Liver (tissue), 9 donors: ENCODE results near the gene HOXB9. TPM values are rescaled to one million over a fixed set of nuclear protein-coding genes. Genes with fewer than 3 reads are reported as not detected.

Source experiments
- DNase-seq: peaks from one replicate; pipeline ENCODE4 v3.0.0-alpha.2; 2017; ENCODE audit warnings: low spot score
- H3K27ac ChIP-seq, 2 donors: one replicate each; pipeline ENCODE4 v1.7.0; 2013; ENCODE audit warnings: inconsistent platforms in 2 of 2, low read length in 2 of 2, control low read depth in 1 of 2, low read depth in 1 of 2, mild to moderate bottlenecking in 1 of 2
- H3K27me3 ChIP-seq, 4 donors: one replicate each; pipeline versions ENCODE4 v1.6.1 to v1.7.0; 2013; ENCODE audit warnings: low read length in 3 of 4, inconsistent platforms in 1 of 4, mild to moderate bottlenecking in 1 of 4, moderate library complexity in 1 of 4; ENCODE audit not compliant: control insufficient read depth in 4 of 4, insufficient read depth in 4 of 4
- H3K36me3 ChIP-seq, 4 donors: one replicate each; pipeline versions ENCODE4 v1.6.1 to v1.7.0; 2013; ENCODE audit warnings: low read length in 3 of 4, mild to moderate bottlenecking in 3 of 4, low read depth in 1 of 4, moderate library complexity in 1 of 4; ENCODE audit not compliant: control insufficient read depth in 4 of 4, insufficient read depth in 3 of 4
- H3K4me1 ChIP-seq, 4 donors: one replicate each; pipeline versions ENCODE4 v1.6.1 to v1.7.0; 2013; ENCODE audit warnings: low read length in 3 of 4, mild to moderate bottlenecking in 3 of 4, moderate library complexity in 1 of 4; ENCODE audit not compliant: control insufficient read depth in 4 of 4, insufficient read depth in 4 of 4
- H3K4me3 ChIP-seq, 3 donors: one replicate each; pipeline versions ENCODE4 v1.6.1 to v1.7.0; 2013; ENCODE audit warnings: low read length in 3 of 3, control low read depth in 1 of 3, low read depth in 1 of 3, mild to moderate bottlenecking in 1 of 3
- H3K9ac ChIP-seq, 2 donors: one replicate each; pipeline ENCODE4 v1.7.0; 2013; ENCODE audit warnings: low read length in 2 of 2, mild to moderate bottlenecking in 2 of 2, moderate library complexity in 2 of 2, control low read depth in 1 of 2, low read depth in 1 of 2
- H3K9me3 ChIP-seq, 4 donors: one replicate each; pipeline versions ENCODE4 v1.6.1 to v1.7.0; 2013; ENCODE audit warnings: low read length in 3 of 4; ENCODE audit not compliant: control insufficient read depth in 4 of 4
- ATF3 ChIP-seq: IDR thresholded peaks from 2 replicates; pipeline ENCODE4 v1.6.1; 2016; ENCODE audit warnings: antibody characterized with exemption
- CTCF ChIP-seq: fragments of 150-350 bp; IDR thresholded peaks from 2 replicates; pipeline ENCODE4 v1.5.1; 2017; ENCODE audit warnings: improper control_type of control experiment, low read depth, low read length; ENCODE audit not compliant: missing input control
- EGR1 ChIP-seq, 2 donors: IDR thresholded peaks; 2 replicates each; pipeline ENCODE4 v1.6.1; 2016 to 2018; ENCODE audit warnings: antibody characterized with exemption in 2 of 2, low read depth in 2 of 2
- FOXA1 ChIP-seq: IDR thresholded peaks from 2 replicates; pipeline ENCODE4 v1.6.1; 2016; ENCODE audit warnings: antibody characterized with exemption
- FOXA2 ChIP-seq: IDR thresholded peaks from 2 replicates; pipeline ENCODE4 v1.6.1; 2016; ENCODE audit warnings: antibody characterized with exemption
- GABPA ChIP-seq, 2 donors: IDR thresholded peaks in 1 of 2; conservative IDR thresholded peaks in 1 of 2; 2 replicates each; pipeline ENCODE4 v1.6.1; 2016; ENCODE audit warnings: antibody characterized with exemption in 2 of 2, mild to moderate bottlenecking in 1 of 2, moderate library complexity in 1 of 2
- HNF4A ChIP-seq, 2 donors: conservative IDR thresholded peaks; 2 replicates each; pipeline ENCODE4 v1.6.1; 2016; ENCODE audit warnings: antibody characterized with exemption in 2 of 2, mild to moderate bottlenecking in 2 of 2
- HNF4G ChIP-seq: IDR thresholded peaks from 2 replicates; pipeline ENCODE4 v1.6.1; 2016; ENCODE audit warnings: antibody characterized with exemption
- JUND ChIP-seq, 2 donors: IDR thresholded peaks; 2 replicates each; pipeline ENCODE4 v1.6.1; 2016; ENCODE audit warnings: antibody characterized with exemption in 2 of 2
- MAX ChIP-seq: IDR thresholded peaks from 2 replicates; pipeline ENCODE4 v1.6.1; 2016; ENCODE audit warnings: antibody characterized with exemption
- NR2F2 ChIP-seq: IDR thresholded peaks from 2 replicates; pipeline ENCODE4 v1.6.1; 2016; ENCODE audit warnings: antibody characterized with exemption
- RAD21 ChIP-seq, 2 donors: IDR thresholded peaks; 2 replicates each; pipeline ENCODE4 v1.6.1; 2016; ENCODE audit warnings: antibody characterized with exemption in 2 of 2, mild to moderate bottlenecking in 2 of 2
- REST ChIP-seq: IDR thresholded peaks from 2 replicates; pipeline ENCODE4 v1.6.1; 2016; ENCODE audit warnings: antibody characterized with exemption, mild to moderate bottlenecking
- RXRA ChIP-seq, 2 donors: IDR thresholded peaks; 2 replicates each; pipeline ENCODE4 v1.6.1; 2017 to 2018; ENCODE audit warnings: antibody characterized with exemption in 2 of 2, mild to moderate bottlenecking in 1 of 2
- SP1 ChIP-seq: IDR thresholded peaks from 2 replicates; pipeline ENCODE4 v1.6.1; 2018; ENCODE audit warnings: antibody characterized with exemption, mild to moderate bottlenecking
- TAF1 ChIP-seq: conservative IDR thresholded peaks from 2 replicates; pipeline ENCODE4 v1.6.1; 2016; ENCODE audit warnings: antibody characterized with exemption, mild to moderate bottlenecking
- YY1 ChIP-seq: IDR thresholded peaks from 2 replicates; pipeline ENCODE4 v1.6.1; 2016; ENCODE audit warnings: antibody characterized with exemption, mild to moderate bottlenecking
- ZBTB33 ChIP-seq: IDR thresholded peaks from 2 replicates; pipeline ENCODE4 v1.6.1; 2016; ENCODE audit warnings: antibody characterized with exemption
- WGBS: extraction: QIAGEN DNeasy Blood & Tissue Kit; methylation state at CpG from one replicate; pipeline ENCODE4 v1.1.7; 2013; 5-methylcytosine and 5-hydroxymethylcytosine counted together
- polyA plus RNA-seq, 2 donors: library from polyadenylated mRNA; stranded (reverse) in 1 of 2; unstranded in 1 of 2; fragments of 200-250 nt in 1 of 2; fragments of >200 nt in 1 of 2; fragmentation: Nextera tagmentation in 1 of 2; extraction: Ambion mirVana in 1 of 2; gene quantifications; one replicate each; pipeline versions ENCODE4 v1.2.1 to v1.2.3, GENCODE V29; 2013 to 2015
- total RNA-seq, 2 donors: library from RNA; depleted of rRNA; stranded (reverse); fragments of >200 nt; gene quantifications; one replicate each; pipeline ENCODE4 v1.2.3, GENCODE V29; 2014
- donor health status: healthy.
- donor health status: healthy.
- donor health status: healthy.
- donor health status: healthy.
- donor health status: healthy.

HOXB9 gene
- total and polyA plus RNA-seq, 4 donors: not detected

- 8% methylated on average over 50 of the region's 50 CpGs for WGBS
- no peak within 1 kb of the TSS for H3K9ac ChIP-seq
- peaks cover 2 to 23% (median 4%) of the 10 kb centered on the region in 4 donors for H3K4me1 ChIP-seq
- no peaks in the 10 kb centered on the region for H3K36me3 ChIP-seq
- TF ChIP-seq FOXA2 (no peak), RXRA (IDR thresholded peaks at IDR 0.05) (no peak), CTCF (no peak), FOXA1 (no peak), TAF1 (no peak), HNF4A (conservative IDR thresholded peaks at IDR 0.05) (no peak), MAX (no peak), SP1 (no peak), YY1 (no peak), JUND (IDR thresholded peaks at IDR 0.05) (no peak)
- no peaks in the 10 kb centered on the region for H3K9me3 ChIP-seq
- peaks cover 3 to 11% (median 5%) of the 10 kb centered on the region in 4 donors for H3K27me3 ChIP-seq
- H3K27ac ChIP-seq: peak within 1 kb of the TSS; percentile 1 to 51
- H3K4me3 ChIP-seq: peak within 1 kb of the TSS in 1 of 3 donors; percentile 25
- DNase-seq: no peak
Measured at GRCh38 chr17:48593126-48593829, 32.9 kb downstream of the HOXB9 start, which contains the start of gene HOXB5. HOXB5 (minus strand) TSS chr17:48593779; CDS start chr17:48593682, 97 bp downstream.

- H3K4me3 ChIP-seq: peak overlapping the region in 1 of 3 donors; percentile 25
- H3K27ac ChIP-seq: no peak overlapping the region
- H3K4me1 ChIP-seq: peaks cover 1 to 17% (median 2%) of the 10 kb centered on the region in 4 donors
- 16% methylated on average over 14 of the region's 14 CpGs for WGBS
- no peaks in the 10 kb centered on the region for H3K9me3 ChIP-seq
- DNase-seq: no peak
- peaks cover 3 to 11% (median 5%) of the 10 kb centered on the region in 4 donors for H3K27me3 ChIP-seq
- TF ChIP-seq SP1 (no peak), JUND (IDR thresholded peaks at IDR 0.05) (no peak), GABPA (IDR thresholded peaks at IDR 0.05 in 1 of 2, conservative IDR thresholded peaks at IDR 0.05 in 1 of 2) (no peak), EGR1 (IDR thresholded peaks at IDR 0.05; ENCODE audit: low read depth in 2 of 2) (no peak), CTCF (no peak), TAF1 (no peak), MAX (no peak), ZBTB33 (no peak), FOXA2 (no peak), NR2F2 (no peak), RXRA (IDR thresholded peaks at IDR 0.05) (no peak), HNF4G (no peak), REST (no peak), FOXA1 (no peak), YY1 (no peak), HNF4A (conservative IDR thresholded peaks at IDR 0.05) (no peak), ATF3 (no peak), RAD21 (IDR thresholded peaks at IDR 0.05) (no peak)
- H3K36me3 ChIP-seq: no peaks in the 10 kb centered on the region
- no peak overlapping the region for H3K9ac ChIP-seq
Measured at GRCh38 chr17:48592577-48592976, 33.6 kb downstream of the HOXB9 start.
